GM18505 (cell line): Measurements from ENCODE around the gene ZNF710.
"Not testable (repeated sequence)": the region's sequence is repeated elsewhere in the genome, so short reads cannot be mapped to it uniquely, and the experiment has no call there.

Experiments
- ATAC-seq: cut with Tn5 transposase; IDR thresholded peaks from one replicate; pipeline ENCODE4 v1.9.1; 2021; ENCODE audit not compliant: unreplicated experiment
- POLR2A ChIP-seq: IDR thresholded peaks from 4 replicates; pipeline ENCODE4 v1.6.1; 2011; ENCODE audit warnings: borderline replicate concordance; ENCODE audit not compliant: insufficient read depth, insufficient read length; ENCODE audit errors: extremely low read depth

Gene ZNF710

GRCh38 chr15:90001062-90001682 is at the start of gene ZNF710:
Gene ZNF710, plus strand, starts transcription at chr15:90001324. Its CDS starts 65,814 bp downstream, at chr15:90067138.
- peak; percentile 37 for TF ChIP-seq POLR2A
- ATAC-seq, result peak; percentile 22

GRCh38 chr15:89954541-89954940 is 46.6 kb upstream of the ZNF710 start:
- ATAC-seq, result no peak
- TF ChIP-seq POLR2A, result no peak

GRCh38 chr15:89955449-89955998 is 45.6 kb upstream of the ZNF710 start:
- not testable (repeated sequence) for ATAC-seq

- TF ChIP-seq POLR2A, result no peak
- ATAC-seq, result no peak
Observed at GRCh38 chr15:89958107-89958805, 42.9 kb upstream of the ZNF710 start.

GRCh38 chr15:89963301-89964231 is 37.6 kb upstream of the ZNF710 start:
- no peak for ATAC-seq
- no peak for TF ChIP-seq POLR2A

GRCh38 chr15:89964232-89964954 is 36.7 kb upstream of the ZNF710 start:
- TF ChIP-seq POLR2A, result no peak
- ATAC-seq, result no peak

GRCh38 chr15:89967881-89968280 is 33.2 kb upstream of the ZNF710 start:
- no peak for ATAC-seq
- TF ChIP-seq POLR2A, result no peak

- no peak for TF ChIP-seq POLR2A
- ATAC-seq, result peak; percentile 78
Observed at GRCh38 chr15:89971592-89971997, 29.5 kb upstream of the ZNF710 start.

GRCh38 chr15:89972085-89972484 is 29.0 kb upstream of the ZNF710 start:
- no peak for ATAC-seq
- TF ChIP-seq POLR2A, result no peak

GRCh38 chr15:89975482-89976245 is 25.5 kb upstream of the ZNF710 start:
- no peak for ATAC-seq
- no peak for TF ChIP-seq POLR2A

GRCh38 chr15:89976246-89976600 is 24.9 kb upstream of the ZNF710 start:
- ATAC-seq, result no peak
- TF ChIP-seq POLR2A, result no peak

GRCh38 chr15:89977836-89978235 is 23.3 kb upstream of the ZNF710 start:
- not testable (repeated sequence) for ATAC-seq

GRCh38 chr15:89978914-89979313 is 22.2 kb upstream of the ZNF710 start:
- no peak for ATAC-seq
- TF ChIP-seq POLR2A, result no peak

GRCh38 chr15:89980896-89981295 is 20.2 kb upstream of the ZNF710 start:
- ATAC-seq, result no peak
- TF ChIP-seq POLR2A, result no peak
